ENCODE measurements around the gene CD28. TPM values are rescaled to one million over a fixed set of nuclear protein-coding genes. Genes with fewer than 3 reads are reported as not detected.
A peak's percentile ranks its signal among the peaks of the same experiment; 100 is the strongest.

CD28 gene
- total RNA-seq, 1 donor from 2014 or later = not detected

DNA sequence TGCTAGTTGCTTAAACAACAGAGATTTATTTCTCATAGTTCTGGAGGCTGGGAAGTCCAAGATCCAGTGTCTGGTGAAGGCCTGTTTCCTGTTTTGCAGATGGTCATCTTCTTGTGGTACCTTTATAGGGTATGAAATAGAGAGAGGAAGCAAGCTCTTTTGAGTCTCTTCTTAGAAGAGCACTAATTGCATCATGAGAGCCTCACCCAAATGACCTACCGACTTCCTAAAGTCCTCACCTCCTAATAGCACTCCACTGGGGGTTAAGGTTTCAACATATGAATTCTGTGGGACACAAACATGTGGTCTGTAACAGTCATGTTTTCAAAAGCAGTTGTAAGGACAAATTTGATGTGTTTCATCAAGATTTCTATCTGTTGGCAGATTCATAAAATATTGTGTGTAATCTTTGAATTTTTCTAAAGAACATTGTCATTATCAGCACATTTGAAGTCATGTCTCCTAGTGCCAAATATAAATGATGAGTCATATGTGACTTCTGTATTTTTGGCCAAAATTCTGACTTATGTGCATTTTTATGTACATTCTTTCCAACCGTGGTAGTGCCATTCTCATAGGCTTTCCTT, 45.3 kb downstream of the CD28 start:
- Mint-ChIP-seq H3K9me3 (ENCODE audit: unreplicated experiment) (peaks cover 30% of the 10 kb centered on the region), H3K4me3 (ENCODE audit: unreplicated experiment) (no peak overlapping the region), H3K27ac (ENCODE audit: unreplicated experiment) (no peak overlapping the region), H3K4me1 (ENCODE audit: unreplicated experiment) (peaks cover 4% of the 10 kb centered on the region), H3K27me3 (ENCODE audit: unreplicated experiment) (no peaks in the 10 kb centered on the region), H3K36me3 (ENCODE audit: unreplicated experiment) (peaks cover 11% of the 10 kb centered on the region)
- no peak for DNase-seq (ENCODE audit: extremely low spot score, unreplicated experiment)
- TF ChIP-seq, protein P1, sequence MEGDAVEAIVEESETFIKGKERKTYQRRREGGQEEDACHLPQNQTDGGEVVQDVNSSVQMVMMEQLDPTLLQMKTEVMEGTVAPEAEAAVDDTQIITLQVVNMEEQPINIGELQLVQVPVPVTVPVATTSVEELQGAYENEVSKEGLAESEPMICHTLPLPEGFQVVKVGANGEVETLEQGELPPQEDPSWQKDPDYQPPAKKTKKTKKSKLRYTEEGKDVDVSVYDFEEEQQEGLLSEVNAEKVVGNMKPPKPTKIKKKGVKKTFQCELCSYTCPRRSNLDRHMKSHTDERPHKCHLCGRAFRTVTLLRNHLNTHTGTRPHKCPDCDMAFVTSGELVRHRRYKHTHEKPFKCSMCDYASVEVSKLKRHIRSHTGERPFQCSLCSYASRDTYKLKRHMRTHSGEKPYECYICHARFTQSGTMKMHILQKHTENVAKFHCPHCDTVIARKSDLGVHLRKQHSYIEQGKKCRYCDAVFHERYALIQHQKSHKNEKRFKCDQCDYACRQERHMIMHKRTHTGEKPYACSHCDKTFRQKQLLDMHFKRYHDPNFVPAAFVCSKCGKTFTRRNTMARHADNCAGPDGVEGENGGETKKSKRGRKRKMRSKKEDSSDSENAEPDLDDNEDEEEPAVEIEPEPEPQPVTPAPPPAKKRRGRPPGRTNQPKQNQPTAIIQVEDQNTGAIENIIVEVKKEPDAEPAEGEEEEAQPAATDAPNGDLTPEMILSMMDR (IDR thresholded peaks at IDR 0.05) = no peak

DNA sequence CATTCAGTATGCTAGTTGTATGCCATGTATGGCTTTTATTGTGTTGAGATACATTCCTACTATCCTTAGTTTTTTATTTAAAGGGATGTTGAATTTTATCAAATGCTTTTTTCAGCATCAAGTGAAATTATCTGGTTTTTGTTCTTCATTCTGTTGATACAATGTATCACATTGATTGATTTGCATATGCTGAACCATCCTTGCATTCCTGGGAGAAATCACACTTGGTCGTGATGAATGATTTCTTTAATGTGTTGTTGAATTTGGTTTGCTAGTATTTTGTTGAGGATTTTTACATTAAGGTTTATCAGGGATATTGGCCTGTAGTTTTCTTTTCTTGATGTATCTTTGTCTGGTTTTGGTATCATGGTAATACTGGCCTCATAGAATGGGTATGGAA, 49.7 kb downstream of the CD28 start:
- H3K27ac Mint-ChIP-seq (ENCODE audit: unreplicated experiment) = no peak overlapping the region
- H3K27me3 Mint-ChIP-seq (ENCODE audit: unreplicated experiment) = no peaks in the 10 kb centered on the region
- peaks cover 20% of the 10 kb centered on the region for H3K4me1 Mint-ChIP-seq (ENCODE audit: unreplicated experiment)
- H3K36me3 Mint-ChIP-seq (ENCODE audit: unreplicated experiment) = peaks cover 14% of the 10 kb centered on the region
- TF ChIP-seq, protein P1 (IDR thresholded peaks at IDR 0.05) = no peak
- no peak overlapping the region for H3K4me3 Mint-ChIP-seq (ENCODE audit: unreplicated experiment)
- no peak for DNase-seq (ENCODE audit: extremely low spot score, unreplicated experiment)
- peaks cover 37% of the 10 kb centered on the region for H3K9me3 Mint-ChIP-seq (ENCODE audit: unreplicated experiment)

DNA sequence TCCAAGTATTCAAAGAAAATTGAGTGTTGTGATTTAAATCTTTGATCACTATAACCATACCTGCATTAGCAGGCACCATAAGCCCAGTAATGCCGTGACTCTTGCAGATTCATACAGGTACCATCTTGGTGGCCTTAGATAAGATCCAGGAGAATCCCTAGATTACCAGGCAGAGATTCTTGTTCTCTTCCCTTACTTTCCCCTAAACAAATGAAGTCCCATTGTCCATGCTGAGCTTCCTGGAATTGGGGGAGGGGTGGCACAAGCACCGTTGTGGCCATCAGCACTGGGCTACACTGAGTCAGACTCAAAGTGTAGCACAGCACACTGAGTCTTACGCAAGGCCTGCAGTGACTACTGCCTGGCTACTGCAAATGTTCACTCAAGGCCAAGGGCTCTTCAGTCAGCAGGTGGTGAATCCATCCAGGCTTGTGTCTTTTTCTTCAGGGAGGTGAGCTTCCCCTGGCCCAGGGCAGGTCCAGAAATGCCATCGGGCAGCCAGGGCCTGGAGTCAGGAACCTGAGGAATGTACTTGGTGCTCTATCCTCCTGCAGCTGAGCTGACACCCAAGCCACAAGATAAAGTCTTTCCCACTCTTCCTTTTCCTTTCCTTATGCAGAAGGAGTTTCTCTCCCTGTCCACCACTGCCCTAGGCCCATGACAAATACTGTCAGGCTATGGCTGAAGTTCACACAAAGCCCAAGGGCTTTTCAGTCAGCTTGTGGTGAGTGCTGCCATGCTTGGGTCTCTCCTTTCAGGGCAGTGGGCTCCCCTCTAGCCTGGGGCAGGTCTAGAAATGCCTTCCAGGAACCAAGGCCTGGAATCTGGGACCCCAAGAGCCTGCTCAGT, 52.6 kb downstream of the CD28 start:
- H3K27ac Mint-ChIP-seq (ENCODE audit: unreplicated experiment) = peak overlapping the region; percentile 82
- no peak for DNase-seq (ENCODE audit: extremely low spot score, unreplicated experiment)

DNA sequence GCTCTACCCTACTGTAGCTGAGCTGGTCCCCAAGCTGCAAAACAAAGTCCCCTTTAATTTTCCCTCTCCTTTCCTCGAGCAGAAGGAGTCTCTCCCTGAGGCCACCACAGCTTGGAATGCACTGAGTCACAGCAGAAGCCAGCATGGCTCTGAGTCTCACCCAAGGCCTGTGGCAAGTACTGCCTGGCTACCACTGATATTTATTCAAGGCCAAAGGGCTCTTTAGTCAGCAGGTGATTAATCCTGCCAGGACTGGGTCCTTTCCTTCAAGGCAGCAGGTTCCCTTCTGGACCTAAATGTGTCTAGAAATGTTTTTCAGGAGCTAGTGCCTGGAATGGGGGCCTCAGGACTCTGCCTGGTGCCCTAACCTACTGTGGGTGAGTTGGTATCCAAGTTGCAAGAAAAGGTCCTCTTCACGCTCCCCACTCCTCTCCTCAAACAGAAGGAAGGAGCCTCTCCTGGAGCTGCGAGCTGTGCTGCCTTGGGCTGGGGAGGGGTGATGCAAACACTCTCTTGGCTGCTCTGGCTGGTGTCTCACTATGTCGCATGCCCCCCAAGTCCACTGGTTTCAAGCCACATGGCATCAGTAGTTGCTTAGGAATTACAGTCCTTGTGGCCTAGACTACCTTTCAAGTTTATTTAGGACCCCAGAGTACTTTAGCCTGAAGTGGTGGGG, 53.4 kb downstream of the CD28 start:
- Mint-ChIP-seq H3K9me3 (ENCODE audit: unreplicated experiment) (peaks cover 24% of the 10 kb centered on the region), H3K27ac (ENCODE audit: unreplicated experiment) (peak overlapping the region; percentile 82), H3K27me3 (ENCODE audit: unreplicated experiment) (no peaks in the 10 kb centered on the region), H3K36me3 (ENCODE audit: unreplicated experiment) (peaks cover 14% of the 10 kb centered on the region), H3K4me3 (ENCODE audit: unreplicated experiment) (no peak overlapping the region), H3K4me1 (ENCODE audit: unreplicated experiment) (peaks cover 21% of the 10 kb centered on the region)
- TF ChIP-seq, protein P1 (IDR thresholded peaks at IDR 0.05) = no peak
- DNase-seq (ENCODE audit: extremely low spot score, unreplicated experiment) = no peak

More for the DNA sequence above, 52.6 kb downstream of the CD28 start:
- H3K4me1 Mint-ChIP-seq (ENCODE audit: unreplicated experiment) = peaks cover 21% of the 10 kb centered on the region
- no peak overlapping the region for H3K4me3 Mint-ChIP-seq (ENCODE audit: unreplicated experiment)
- H3K27me3 Mint-ChIP-seq (ENCODE audit: unreplicated experiment) = no peaks in the 10 kb centered on the region
- peaks cover 14% of the 10 kb centered on the region for H3K36me3 Mint-ChIP-seq (ENCODE audit: unreplicated experiment)
- TF ChIP-seq, protein P1 (IDR thresholded peaks at IDR 0.05) = no peak
- H3K9me3 Mint-ChIP-seq (ENCODE audit: unreplicated experiment) = peaks cover 27% of the 10 kb centered on the region

DNA sequence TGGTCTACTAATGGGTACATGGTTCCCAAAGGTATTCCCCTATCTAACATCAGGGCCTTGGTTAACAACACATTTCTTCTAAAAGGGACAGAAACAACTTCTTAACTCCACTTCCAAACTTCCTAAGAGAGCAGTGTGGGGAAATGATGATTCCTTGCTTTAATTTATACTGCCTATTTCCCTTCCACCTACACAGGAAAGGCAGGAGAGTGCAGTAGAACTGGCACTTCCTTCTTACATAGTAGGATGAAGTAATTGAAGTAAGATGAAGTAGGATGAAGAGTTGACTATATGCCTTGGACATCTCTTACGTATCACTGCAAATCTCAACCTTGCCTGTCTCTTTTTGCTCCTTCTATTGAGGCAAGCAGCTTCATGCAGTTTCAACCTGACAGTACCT, 54.7 kb downstream of the CD28 start:
- Mint-ChIP-seq H3K9me3 (ENCODE audit: unreplicated experiment) (peaks cover 13% of the 10 kb centered on the region), H3K4me3 (ENCODE audit: unreplicated experiment) (no peak overlapping the region), H3K36me3 (ENCODE audit: unreplicated experiment) (peaks cover 10% of the 10 kb centered on the region), H3K4me1 (ENCODE audit: unreplicated experiment) (peaks cover 30% of the 10 kb centered on the region), H3K27me3 (ENCODE audit: unreplicated experiment) (no peaks in the 10 kb centered on the region), H3K27ac (ENCODE audit: unreplicated experiment) (no peak overlapping the region)
- TF ChIP-seq, protein P1 (IDR thresholded peaks at IDR 0.05) = no peak
- no peak for DNase-seq (ENCODE audit: extremely low spot score, unreplicated experiment)

Data from osteocyte (in vitro differentiated cells).